Posterior vena cava (tissue), 2 donors: ENCODE measurements around the gene TSPAN2. TPM values are rescaled to one million over a fixed set of nuclear protein-coding genes. Genes with fewer than 3 reads are reported as not detected.

Source experiments
- DNase-seq: peaks from one replicate; pipeline ENCODE4 v3.0.0-alpha.2; 2020; ENCODE audit warnings: low spot score
- intact Hi-C, 2 donors: fragments of 100-400 bp; cut with DNase I; formaldehyde crosslinking; loops; one replicate each; pipeline versions ENCODE4 v1.14.1 to v1.14.2; 2022 to 2023
- total RNA-seq, 2 donors: library from RNA; stranded (reverse); fragmentation: NEBNext Ultra II Directional; extraction: Animal tissue kit (Norgen Biotek cat#: 25700); gene quantifications; one replicate each; pipeline ENCODE4 v1.2.1, GENCODE V29; 2021
- donor health status: DM: yes; HTN: yes; CAD: no.
- donor health status: DM: yes; HTN: yes; CAD: no.

Gene TSPAN2
- total RNA-seq, 2 donors from 2014 or later: 43.9 to 49.8 TPM

GRCh38 chr1:115084902-115085511 lies 4.3 kb downstream of the TSPAN2 start:
- intact Hi-C loops: no loop called here
- no peak for DNase-seq

- intact Hi-C loops: no loop called here
- no peak for DNase-seq
These were observed 6.4 kb downstream of the TSPAN2 start for GRCh38 chr1:115082949-115083348.

- DNase-seq: no peak
- intact Hi-C loops: no loop called here
These were observed 10.6 kb downstream of the TSPAN2 start for GRCh38 chr1:115078708-115079107.

GRCh38 chr1:115077984-115078330 lies 11.3 kb downstream of the TSPAN2 start:
- intact Hi-C loops: no loop called here
- no peak for DNase-seq

GRCh38 chr1:115077286-115077983 lies 11.9 kb downstream of the TSPAN2 start:
- intact Hi-C loops: no loop called here
- no peak for DNase-seq

GRCh38 chr1:115076384-115076915 lies 12.9 kb downstream of the TSPAN2 start:
- intact Hi-C loops: no loop called here
- no peak for DNase-seq

GRCh38 chr1:115074839-115075534 lies 14.3 kb downstream of the TSPAN2 start:
- intact Hi-C loops: no loop called here
- DNase-seq: no peak

- DNase-seq: no peak
- intact Hi-C loops: no loop called here
These were observed 15.8 kb downstream of the TSPAN2 start for GRCh38 chr1:115073298-115074087.

- intact Hi-C loops: no loop called here
- DNase-seq: no peak
These were observed 18.2 kb downstream of the TSPAN2 start for GRCh38 chr1:115071012-115071664.

GRCh38 chr1:115069659-115070308 lies 19.5 kb downstream of the TSPAN2 start:
- intact Hi-C loops: no loop called here
- no peak for DNase-seq

GRCh38 chr1:115068826-115069585 lies 20.3 kb downstream of the TSPAN2 start:
- intact Hi-C loops: no loop called here
- no peak for DNase-seq

GRCh38 chr1:115067161-115067859 lies 22.0 kb downstream of the TSPAN2 start:
- no peak for DNase-seq
- intact Hi-C loops: no loop called here

- DNase-seq: no peak
- intact Hi-C loops: no loop called here
These were observed 24.3 kb downstream of the TSPAN2 start for GRCh38 chr1:115065021-115065420.

- no peak for DNase-seq
- intact Hi-C loops: no loop called here
These were observed 24.8 kb downstream of the TSPAN2 start for GRCh38 chr1:115064461-115064860.

- no peak for DNase-seq
- intact Hi-C loops: no loop called here
These were observed 25.9 kb downstream of the TSPAN2 start for GRCh38 chr1:115063228-115063901.

GRCh38 chr1:115062542-115063004 lies 26.7 kb downstream of the TSPAN2 start:
- intact Hi-C loops: no loop called here
- DNase-seq: no peak

- no peak for DNase-seq
- intact Hi-C loops: no loop called here
These were observed 28.8 kb downstream of the TSPAN2 start for GRCh38 chr1:115060501-115060900.
